ENCODE measurements around the gene NUBP1. TPM values are rescaled to one million over a fixed set of nuclear protein-coding genes. Genes with fewer than 3 reads are reported as not detected.
A peak's percentile ranks its signal among the peaks of the same experiment; 100 is the strongest.

The NUBP1 gene
- total RNA-seq, 1 experiment from 2014 or later, result 25.4 TPM

GRCh38 chr16:10743227-10743609 is 424 bp upstream of the NUBP1 start (continued):
- TF ChIP-seq, protein P1, sequence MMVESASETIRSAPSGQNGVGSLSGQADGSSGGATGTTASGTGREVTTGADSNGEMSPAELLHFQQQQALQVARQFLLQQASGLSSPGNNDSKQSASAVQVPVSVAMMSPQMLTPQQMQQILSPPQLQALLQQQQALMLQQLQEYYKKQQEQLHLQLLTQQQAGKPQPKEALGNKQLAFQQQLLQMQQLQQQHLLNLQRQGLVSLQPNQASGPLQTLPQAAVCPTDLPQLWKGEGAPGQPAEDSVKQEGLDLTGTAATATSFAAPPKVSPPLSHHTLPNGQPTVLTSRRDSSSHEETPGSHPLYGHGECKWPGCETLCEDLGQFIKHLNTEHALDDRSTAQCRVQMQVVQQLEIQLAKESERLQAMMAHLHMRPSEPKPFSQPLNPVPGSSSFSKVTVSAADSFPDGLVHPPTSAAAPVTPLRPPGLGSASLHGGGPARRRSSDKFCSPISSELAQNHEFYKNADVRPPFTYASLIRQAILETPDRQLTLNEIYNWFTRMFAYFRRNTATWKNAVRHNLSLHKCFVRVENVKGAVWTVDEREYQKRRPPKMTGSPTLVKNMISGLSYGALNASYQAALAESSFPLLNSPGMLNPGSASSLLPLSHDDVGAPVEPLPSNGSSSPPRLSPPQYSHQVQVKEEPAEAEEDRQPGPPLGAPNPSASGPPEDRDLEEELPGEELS (CRISPR knock-in tag; IDR thresholded peaks at IDR 0.05), result no peak
- TF ChIP-seq ZNF317 (CRISPR knock-in tag; IDR thresholded peaks at IDR 0.05; ENCODE audit: borderline replicate concordance, low read depth) (no peak), CBFB (CRISPR knock-in tag; IDR thresholded peaks at IDR 0.05; ENCODE audit: low read depth) (no peak), ESRRA (CRISPR knock-in tag; IDR thresholded peaks at IDR 0.05; ENCODE audit: borderline replicate concordance) (no peak)

GRCh38 chr16:10744370-10745030 is 858 bp downstream of the NUBP1 start:
- H3K4me1 Mint-ChIP-seq, result peaks cover 11% of the 10 kb centered on the region
- peak overlapping the region; percentile 88 for H3K4me3 Mint-ChIP-seq
- ChIA-PET POLR2A (interaction anchor here (0.6 to 1.0 kb wide), 2 partner anchors 73 to 174 kb away, joined by 3 to 5 read pairs; no protein-coding TSS in a partner anchor), CTCF (interaction anchor here (0.6 to 3.1 kb wide), 12 partner anchors 165 to 562 kb away, joined by 3 to 35 read pairs (median 4); partner anchors contain the start of genes DEXI and GRIN2A)
- peaks cover 4% of the 10 kb centered on the region; the same call in 1 of the 2 replicates for H3K36me3 Mint-ChIP-seq
- ATAC-seq (no peak), DNase-seq (ENCODE audit: low spot score) (no peak)
- peak overlapping the region; percentile 70 for H3K27ac Mint-ChIP-seq
- H3K27me3 Mint-ChIP-seq (ENCODE audit: low read depth), result no peaks in the 10 kb centered on the region
- TF ChIP-seq, protein P2, sequence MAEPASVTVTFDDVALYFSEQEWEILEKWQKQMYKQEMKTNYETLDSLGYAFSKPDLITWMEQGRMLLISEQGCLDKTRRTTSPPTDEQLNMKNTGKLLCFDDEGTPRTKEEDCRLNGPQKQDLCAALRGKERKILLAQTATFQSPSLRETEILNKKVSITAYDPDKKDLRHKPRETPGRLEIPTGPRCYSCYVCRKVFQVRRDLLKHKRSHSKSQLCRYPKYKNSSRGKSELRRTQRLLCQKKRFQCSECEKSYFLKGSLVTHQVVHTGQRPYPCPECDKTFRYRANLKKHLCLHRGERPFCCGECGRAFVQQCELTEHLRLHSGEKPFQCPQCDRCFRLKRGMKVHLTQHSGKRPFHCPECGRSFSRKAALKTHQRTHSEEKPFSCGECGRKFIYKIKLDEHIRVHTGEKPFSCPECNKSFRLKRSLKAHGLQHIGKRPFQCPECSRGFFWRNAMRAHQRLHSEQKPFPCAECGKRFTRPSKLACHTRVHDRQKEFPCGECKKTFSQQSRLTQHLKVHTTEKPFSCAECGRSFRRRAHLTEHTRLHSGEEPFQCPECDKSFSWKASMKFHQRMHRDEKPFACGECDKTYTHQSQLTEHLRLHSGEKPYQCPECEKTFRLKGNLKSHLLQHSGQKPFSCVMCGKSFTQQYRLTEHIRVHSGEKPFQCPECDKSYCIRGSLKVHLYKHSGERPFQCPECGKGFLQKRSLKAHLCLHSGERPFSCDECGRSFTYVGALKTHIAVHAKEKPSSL (CRISPR knock-in tag; conservative IDR thresholded peaks at IDR 0.05), result no peak
- no peak for TF ChIP-seq AR (CRISPR knock-in tag; IDR thresholded peaks at IDR 0.05)
- TF ChIP-seq NFE2L1 (CRISPR knock-in tag; IDR thresholded peaks at IDR 0.05), result no peak
- TF ChIP-seq TP53 (CRISPR knock-in tag; IDR thresholded peaks at IDR 0.05), result no peak
- TF ChIP-seq GTF2I (CRISPR knock-in tag; conservative IDR thresholded peaks at IDR 0.05), result no peak
- no peak for TF ChIP-seq ZNF219 (CRISPR knock-in tag; IDR thresholded peaks at IDR 0.05; ENCODE audit: borderline replicate concordance)
- TF ChIP-seq, protein P3, sequence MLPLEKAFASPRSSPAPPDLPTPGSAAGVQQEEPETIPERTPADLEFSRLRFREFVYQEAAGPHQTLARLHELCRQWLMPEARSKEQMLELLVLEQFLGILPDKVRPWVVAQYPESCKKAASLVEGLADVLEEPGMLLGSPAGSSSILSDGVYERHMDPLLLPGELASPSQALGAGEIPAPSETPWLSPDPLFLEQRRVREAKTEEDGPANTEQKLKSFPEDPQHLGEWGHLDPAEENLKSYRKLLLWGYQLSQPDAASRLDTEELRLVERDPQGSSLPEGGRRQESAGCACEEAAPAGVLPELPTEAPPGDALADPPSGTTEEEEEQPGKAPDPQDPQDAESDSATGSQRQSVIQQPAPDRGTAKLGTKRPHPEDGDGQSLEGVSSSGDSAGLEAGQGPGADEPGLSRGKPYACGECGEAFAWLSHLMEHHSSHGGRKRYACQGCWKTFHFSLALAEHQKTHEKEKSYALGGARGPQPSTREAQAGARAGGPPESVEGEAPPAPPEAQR (CRISPR knock-in tag; IDR thresholded peaks at IDR 0.05), result no peak
- no peak for TF ChIP-seq NFATC4 (CRISPR knock-in tag; IDR thresholded peaks at IDR 0.05)
- TF ChIP-seq ATF6 (CRISPR knock-in tag; IDR thresholded peaks at IDR 0.05), result no peak
- no peak for TF ChIP-seq FOXP1 (CRISPR knock-in tag; IDR thresholded peaks at IDR 0.05; ENCODE audit: borderline replicate concordance)
- TF ChIP-seq ZNF281 (CRISPR knock-in tag; IDR thresholded peaks at IDR 0.05), result no peak
- TF ChIP-seq TCF7 (CRISPR knock-in tag; IDR thresholded peaks at IDR 0.05; ENCODE audit: low read depth), result no peak
- TF ChIP-seq, protein P4, sequence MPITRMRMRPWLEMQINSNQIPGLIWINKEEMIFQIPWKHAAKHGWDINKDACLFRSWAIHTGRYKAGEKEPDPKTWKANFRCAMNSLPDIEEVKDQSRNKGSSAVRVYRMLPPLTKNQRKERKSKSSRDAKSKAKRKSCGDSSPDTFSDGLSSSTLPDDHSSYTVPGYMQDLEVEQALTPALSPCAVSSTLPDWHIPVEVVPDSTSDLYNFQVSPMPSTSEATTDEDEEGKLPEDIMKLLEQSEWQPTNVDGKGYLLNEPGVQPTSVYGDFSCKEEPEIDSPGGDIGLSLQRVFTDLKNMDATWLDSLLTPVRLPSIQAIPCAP (CRISPR knock-in tag; IDR thresholded peaks at IDR 0.05), result no peak
- no peak for TF ChIP-seq PRRX2 (CRISPR knock-in tag; IDR thresholded peaks at IDR 0.05)
- no peak for TF ChIP-seq SMAD4 (CRISPR knock-in tag; IDR thresholded peaks at IDR 0.05)
- TF ChIP-seq SMAD3 (CRISPR knock-in tag; IDR thresholded peaks at IDR 0.05; ENCODE audit: borderline replicate concordance), result no peak
- no peaks in the 10 kb centered on the region for H3K9me3 Mint-ChIP-seq
